GM12878 (cell line): ENCODE data around the gene MYOCOS. TPM values are rescaled to one million over a fixed set of nuclear protein-coding genes. Genes with fewer than 3 reads are reported as not detected.

Experiments used
- CEBPZ ChIP-seq: fragments of 150-350 bp; IDR thresholded peaks from 2 replicates; pipeline ENCODE4 v1.6.1; 2016; ENCODE audit warnings: low read depth, low read length
- SPI1 ChIP-seq: IDR thresholded peaks from 2 replicates; pipeline ENCODE4 v1.6.1; 2011; ENCODE audit warnings: low read depth, mild to moderate bottlenecking, low read length, moderate library complexity, borderline replicate concordance; ENCODE audit not compliant: insufficient read depth
- ZBTB33 ChIP-seq: fragments of 450-650 bp; IDR thresholded peaks from 2 replicates; pipeline ENCODE4 v1.6.1; 2017; ENCODE audit warnings: mild to moderate bottlenecking
- ZNF687 ChIP-seq: fragments of 450-650 bp; IDR thresholded peaks from 2 replicates; pipeline ENCODE4 v1.6.1; 2017; ENCODE audit warnings: mild to moderate bottlenecking, moderate library complexity
- polyA plus RNA-seq, 11 experiments: library from polyadenylated mRNA; depleted of rRNA in 4 of 11; unstranded in 6 of 11; stranded (reverse) in 5 of 11; fragments of >200 nt; fragmentation: Nextera tagmentation in 4 of 11; fragmentation: Illumina TruSeq in 1 of 11; extraction: Ambion mirVana in 4 of 11; extraction: Trizol in 1 of 11; gene quantifications; 1 replicate in 1 of 11; 2 replicates in 10 of 11; pipeline versions ENCODE4 v1.2.1 to v1.2.3, GENCODE V29; 2011 to 2016; ENCODE audit warnings: inconsistent platforms in 2 of 11, missing spikeins in 2 of 11, low read depth in 1 of 11
- total RNA-seq, 4 experiments: library from RNA; depleted of rRNA in 3 of 4; stranded (reverse); fragments of >200 nt in 3 of 4; fragmentation: Illumina TruSeq in 1 of 4; extraction: Trizol in 1 of 4; gene quantifications; 2 replicates each; pipeline versions ENCODE4 v1.2.1 to v1.2.3, GENCODE V29; 2013 to 2021

Gene MYOCOS
- total and polyA plus RNA-seq, 10 of the 15 experiments (the other 5 are each of a cell fraction or from before 2014, with no cell fraction given): 0.12 to 0.24 (median 0.16) TPM; not detected in 4

GRCh38 chr1:171616586-171616985 is 5.5 kb upstream of the MYOCOS start (continued):
- TF ChIP-seq ZNF687 (peak; percentile 98), SPI1 (no peak), ZBTB33 (no peak), CEBPZ (no peak)
- TF ChIP-seq, all 136 proteins: peak for 2
